Esophagus squamous epithelium (tissue), 4 donors: ENCODE data around the gene BABAM2.

Source experiments
- POLR2A ChIP-seq, 4 donors: fragments of 450-650 bp; IDR thresholded peaks; one replicate each; pipeline ENCODE4 v1.6.1; 2017; ENCODE audit warnings: antibody characterized with exemption in 4 of 4, mild to moderate bottlenecking in 4 of 4, moderate library complexity in 3 of 4
- TF ChIP-seq, protein P1 (sequence below), 6 experiments: fragments of 450-650 bp in 4 of 6; fragments of 200-600 bp in 2 of 6; sonication (generic) in 2 of 6; IDR thresholded peaks; one replicate each; pipeline ENCODE4 v1.5.1; 2016 to 2019; ENCODE audit warnings: antibody characterized with exemption in 6 of 6, mild to moderate bottlenecking in 4 of 6, moderate library complexity in 4 of 6

DNA sequence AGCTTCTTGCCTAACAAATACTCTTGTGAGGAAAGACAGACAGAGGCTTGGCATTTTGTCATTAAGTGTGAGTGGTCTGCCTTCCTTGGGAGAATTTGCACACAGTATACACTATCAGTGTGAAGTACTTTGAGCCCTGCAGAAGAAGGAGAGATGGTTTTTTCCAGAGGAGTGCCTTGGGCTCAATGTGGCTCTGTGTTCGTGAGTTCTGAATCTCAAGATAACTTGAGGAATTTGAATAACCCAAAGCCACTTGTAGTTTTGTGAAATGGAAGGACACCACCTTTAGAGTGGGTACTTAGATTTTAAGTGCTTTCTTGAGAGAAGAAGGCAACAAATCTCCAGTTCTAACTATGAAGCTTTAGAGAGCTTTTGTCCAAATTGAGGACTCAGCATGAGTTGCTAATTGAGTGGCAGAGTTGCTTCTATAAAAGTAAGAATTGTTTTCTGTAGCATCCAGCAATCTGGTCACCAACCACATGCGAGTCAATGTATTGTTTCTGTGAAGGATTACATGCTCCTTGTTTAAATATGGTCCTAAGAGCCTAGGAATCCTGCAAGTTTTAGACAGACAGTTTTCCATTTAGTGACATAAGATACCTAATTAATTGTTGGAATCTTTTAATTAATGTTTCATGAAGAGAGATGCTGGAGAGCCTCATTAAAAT, 68.3 kb downstream of the BABAM2 start:
- TF ChIP-seq POLR2A (IDR thresholded peaks at IDR 0.05): no peak
- TF ChIP-seq, protein P1, sequence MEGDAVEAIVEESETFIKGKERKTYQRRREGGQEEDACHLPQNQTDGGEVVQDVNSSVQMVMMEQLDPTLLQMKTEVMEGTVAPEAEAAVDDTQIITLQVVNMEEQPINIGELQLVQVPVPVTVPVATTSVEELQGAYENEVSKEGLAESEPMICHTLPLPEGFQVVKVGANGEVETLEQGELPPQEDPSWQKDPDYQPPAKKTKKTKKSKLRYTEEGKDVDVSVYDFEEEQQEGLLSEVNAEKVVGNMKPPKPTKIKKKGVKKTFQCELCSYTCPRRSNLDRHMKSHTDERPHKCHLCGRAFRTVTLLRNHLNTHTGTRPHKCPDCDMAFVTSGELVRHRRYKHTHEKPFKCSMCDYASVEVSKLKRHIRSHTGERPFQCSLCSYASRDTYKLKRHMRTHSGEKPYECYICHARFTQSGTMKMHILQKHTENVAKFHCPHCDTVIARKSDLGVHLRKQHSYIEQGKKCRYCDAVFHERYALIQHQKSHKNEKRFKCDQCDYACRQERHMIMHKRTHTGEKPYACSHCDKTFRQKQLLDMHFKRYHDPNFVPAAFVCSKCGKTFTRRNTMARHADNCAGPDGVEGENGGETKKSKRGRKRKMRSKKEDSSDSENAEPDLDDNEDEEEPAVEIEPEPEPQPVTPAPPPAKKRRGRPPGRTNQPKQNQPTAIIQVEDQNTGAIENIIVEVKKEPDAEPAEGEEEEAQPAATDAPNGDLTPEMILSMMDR (IDR thresholded peaks at IDR 0.05): no peak
